ENCODE measurements around the gene CLTRN.

- TF ChIP-seq, protein P1, sequence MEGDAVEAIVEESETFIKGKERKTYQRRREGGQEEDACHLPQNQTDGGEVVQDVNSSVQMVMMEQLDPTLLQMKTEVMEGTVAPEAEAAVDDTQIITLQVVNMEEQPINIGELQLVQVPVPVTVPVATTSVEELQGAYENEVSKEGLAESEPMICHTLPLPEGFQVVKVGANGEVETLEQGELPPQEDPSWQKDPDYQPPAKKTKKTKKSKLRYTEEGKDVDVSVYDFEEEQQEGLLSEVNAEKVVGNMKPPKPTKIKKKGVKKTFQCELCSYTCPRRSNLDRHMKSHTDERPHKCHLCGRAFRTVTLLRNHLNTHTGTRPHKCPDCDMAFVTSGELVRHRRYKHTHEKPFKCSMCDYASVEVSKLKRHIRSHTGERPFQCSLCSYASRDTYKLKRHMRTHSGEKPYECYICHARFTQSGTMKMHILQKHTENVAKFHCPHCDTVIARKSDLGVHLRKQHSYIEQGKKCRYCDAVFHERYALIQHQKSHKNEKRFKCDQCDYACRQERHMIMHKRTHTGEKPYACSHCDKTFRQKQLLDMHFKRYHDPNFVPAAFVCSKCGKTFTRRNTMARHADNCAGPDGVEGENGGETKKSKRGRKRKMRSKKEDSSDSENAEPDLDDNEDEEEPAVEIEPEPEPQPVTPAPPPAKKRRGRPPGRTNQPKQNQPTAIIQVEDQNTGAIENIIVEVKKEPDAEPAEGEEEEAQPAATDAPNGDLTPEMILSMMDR (IDR thresholded peaks at IDR 0.05), result no peak
- TF ChIP-seq POLR2A (IDR thresholded peaks at IDR 0.05), result no peak
Measured at GRCh38 chrX:15673970-15674369, 9.4 kb upstream of the CLTRN start.

Data from thyroid gland (tissue), 4 donors.